PC-3 (cell line): ENCODE data around the gene SYTL1. TPM values are rescaled to one million over a fixed set of nuclear protein-coding genes. Genes with fewer than 3 reads are reported as not detected.

Experiments
- ATAC-seq: fragments of 200-7000 bp; cut with Tn5 transposase; 2 replicates; pipeline ENCODE4 v1.9.1; 2020; ENCODE audit warnings: mild to moderate bottlenecking, moderate library complexity
- Bru-seq: library from RNA; stranded (reverse); fragments of 400-500 nt; gene quantifications from one replicate; lab custom pipeline; 2021; lab: Mats Ljungman, UMichigan
- BruChase-seq, 2 experiments: library from RNA; stranded (reverse); fragments of 400-500 nt; gene quantifications; one replicate each; lab custom pipeline; 2021; lab: Mats Ljungman, UMichigan
- BruUV-seq: library from RNA; stranded (reverse); fragments of 400-500 nt; replicated peaks from 2 replicates; lab custom pipeline; 2021; lab: Mats Ljungman, UMichigan
- CTCF ChIA-PET: fragments of 300-600 bp; sonication (Branson Sonifier 250); formaldehyde crosslinking; loops from one replicate; lab custom pipeline; 2022; ENCODE audit warnings: antibody characterized with exemption; lab: Charles Lee
- POLR2A ChIA-PET: fragments of 300-600 bp; sonication (Branson Sonifier 250); formaldehyde crosslinking; loops from one replicate; lab custom pipeline; 2022; ENCODE audit warnings: antibody characterized with exemption; ENCODE audit not compliant: unreplicated experiment; lab: Charles Lee
- DNase-seq: peaks from one replicate; pipeline ENCODE4 v3.0.0-alpha.2; 2015
- H2AFZ ChIP-seq: fragments of 300-600 bp; sonication (generic); 2 replicates; pipeline ENCODE4 v1.6.0; 2016; ENCODE audit warnings: antibody characterized with exemption, low read length
- H3F3A ChIP-seq: fragments of 300-600 bp; sonication (generic); one replicate; pipeline ENCODE4 v1.6.0; 2017; ENCODE audit warnings: antibody characterized with exemption, low read length, control low read depth, mild to moderate bottlenecking; ENCODE audit not compliant: unreplicated experiment
- H3K27ac ChIP-seq: fragments of 300-600 bp; sonication (generic); 2 replicates; pipeline ENCODE4 v1.5.1; 2016; ENCODE audit warnings: mild to moderate bottlenecking, low read length
- H3K27me3 ChIP-seq: fragments of 300-600 bp; sonication (generic); 2 replicates; pipeline ENCODE4 v1.6.1; 2016; ENCODE audit warnings: low read length, mixed read lengths
- H3K36me3 ChIP-seq: fragments of 300-600 bp; sonication (generic); 2 replicates; pipeline ENCODE4 v1.6.1; 2016; ENCODE audit warnings: low read depth, mixed run types, low read length, mixed read lengths
- H3K4me1 ChIP-seq: fragments of 300-600 bp; sonication (generic); 2 replicates; pipeline ENCODE4 v1.5.1; 2016; ENCODE audit warnings: low read length; ENCODE audit not compliant: insufficient read depth
- H3K4me2 ChIP-seq: fragments of 300-600 bp; sonication (generic); 2 replicates; pipeline ENCODE4 v1.6.0; 2016; ENCODE audit warnings: low read length
- H3K4me3 ChIP-seq: fragments of 300-600 bp; sonication (generic); 2 replicates; pipeline ENCODE4 v1.5.1; 2016; ENCODE audit warnings: mild to moderate bottlenecking, low read length, mixed read lengths
- H3K79me2 ChIP-seq: fragments of 300-600 bp; sonication (generic); 2 replicates; pipeline ENCODE4 v1.6.1; 2017; ENCODE audit warnings: low read length, mixed read lengths
- H3K9ac ChIP-seq: fragments of 300-600 bp; sonication (generic); 2 replicates; pipeline ENCODE4 v1.6.0; 2016; ENCODE audit warnings: mild to moderate bottlenecking, low read length
- H3K9me2 ChIP-seq: fragments of 300-600 bp; sonication (generic); replicated peaks from 2 replicates; pipeline ENCODE4 v1.6.1; 2016; ENCODE audit warnings: mixed run types, low read length, mixed read lengths
- H3K9me3 ChIP-seq: fragments of 300-600 bp; sonication (generic); 2 replicates; pipeline ENCODE4 v1.6.1; 2016; ENCODE audit warnings: low read length, mixed read lengths
- H4K20me1 ChIP-seq: fragments of 300-600 bp; sonication (generic); 2 replicates; pipeline ENCODE4 v1.6.1; 2016; ENCODE audit warnings: low read length, mixed read lengths
- CTCF ChIP-seq: fragments of 300-600 bp; sonication (generic); conservative IDR thresholded peaks from 2 replicates; pipeline ENCODE4 v1.5.1; 2017; ENCODE audit warnings: antibody characterized with exemption, low read depth, mild to moderate bottlenecking, low read length
- EZH2 ChIP-seq: fragments of 300-600 bp; sonication (generic); IDR thresholded peaks from one replicate; pipeline ENCODE4 v1.6.1; 2017; ENCODE audit warnings: antibody characterized with exemption, mild to moderate bottlenecking, low read length; ENCODE audit not compliant: unreplicated experiment
- EZH2phosphoT487 ChIP-seq: fragments of 300-600 bp; sonication (generic); IDR thresholded peaks from 2 replicates; pipeline ENCODE4 v1.6.1; 2018; ENCODE audit warnings: mild to moderate bottlenecking, antibody characterized with exemption, low read length, borderline replicate concordance
- intact Hi-C: fragments of 100-400 bp; cut with micrococcal nuclease; formaldehyde crosslinking; loops from 2 replicates; pipeline ENCODE4 v1.9.0; 2023
- long read RNA-seq: library from polyadenylated mRNA; unstranded; transcript quantifications from one replicate; pipeline ENCODE4 v2.0.0, GENCODE V29; 2021; ENCODE audit not compliant: unreplicated experiment
- total RNA-seq: library from RNA; depleted of rRNA; stranded (reverse); fragments of >200 nt; gene quantifications from 2 replicates; pipeline ENCODE4 v1.2.3, GENCODE V29; 2014; rRNA removed

SYTL1 gene
- total RNA-seq (26.8 and 34.3 TPM in 2 replicates), Bru-seq, nascent RNA (percentile 76 among the genes with signal in this experiment), BruChase-seq, experiment 1, labeled RNA remaining after a 6-hour chase (percentile 80 among the genes with signal in this experiment), BruChase-seq, experiment 2, labeled RNA remaining after a 2-hour chase (percentile 78 among the genes with signal in this experiment)
- long read RNA-seq, transcript SYTL1-209 (4 exons, 793 nt) = minor isoform, 16 of 107 reads
- long read RNA-seq, transcript SYTL1-210 (15 exons, 1,878 nt) = major isoform, 18 of 107 reads
- long read RNA-seq, partial matches to known transcripts = 24 of 107 reads
- long read RNA-seq, other reads (novel, unspliced or antisense) = 40 of 107 reads

DNA sequence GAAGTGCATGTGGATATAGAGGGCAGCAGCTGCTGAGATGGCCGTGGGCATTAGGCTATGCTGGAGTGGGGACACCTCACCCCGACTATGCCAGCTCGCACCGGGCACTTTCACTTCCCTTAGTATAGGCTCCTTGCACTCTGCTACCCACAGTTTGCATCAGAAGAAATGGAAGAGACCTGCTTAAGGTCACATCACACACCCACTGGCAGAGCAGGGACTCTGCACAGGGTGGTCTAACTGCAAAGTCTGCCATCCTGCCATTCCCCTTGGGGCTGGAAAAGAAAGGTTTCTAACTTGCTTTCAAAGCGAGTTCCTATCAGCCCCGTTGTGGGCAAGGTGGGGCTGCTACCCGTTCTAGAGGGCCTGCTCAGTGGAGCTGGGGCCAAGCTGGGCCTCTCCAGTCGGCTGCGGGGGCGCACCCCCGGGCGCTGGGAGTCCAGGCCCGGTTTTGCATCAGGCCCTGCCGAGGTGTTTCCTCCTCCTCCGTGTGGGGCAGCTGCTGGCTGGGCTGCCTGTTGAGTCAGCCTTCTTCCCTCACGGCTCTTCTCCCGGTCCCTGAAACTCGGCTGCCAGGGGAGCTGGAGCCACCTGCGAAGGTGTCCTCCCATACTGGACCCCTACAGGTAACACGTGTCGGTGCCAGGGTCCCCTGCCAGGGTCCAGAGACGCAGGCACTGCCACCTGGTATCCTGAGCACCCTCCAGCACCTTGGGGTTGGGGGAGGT, at the start of gene SYTL1:
Gene SYTL1, plus strand, starts transcription at position 498 of the 728 bp plus-strand sequence. CDS start 3,313 bp downstream, outside the sequence.
- H3K4me2 ChIP-seq = peak within 1 kb of the TSS; percentile 99

GRCh38 chr1:27292106-27292505, 49.7 kb upstream of the SYTL1 start:
- peaks cover 11% of the 10 kb centered on the region for H3K4me1 ChIP-seq
- no peaks in the 10 kb centered on the region for H3K27me3 ChIP-seq
- no peak overlapping the region for H3K9ac ChIP-seq
- H3K4me2 ChIP-seq = peak overlapping the region; percentile 30
- H3K9me2 ChIP-seq = no peaks in the 10 kb centered on the region
- H3K36me3 ChIP-seq = peaks cover 4% of the 10 kb centered on the region; the same call in 1 of the 2 replicates
- ATAC-seq = peak; percentile 92
- DNase-seq = peak; percentile 88
- no peaks in the 10 kb centered on the region for H3K79me2 ChIP-seq
- no peak overlapping the region for H3K4me3 ChIP-seq
- ChIA-PET CTCF (no interaction called here), POLR2A (no interaction called here)
- BruUV-seq = no TSS peak
- intact Hi-C loops = no loop called here
- no peak for TF ChIP-seq EZH2phosphoT487
- no peak for TF ChIP-seq CTCF
- H3K27ac ChIP-seq = peak overlapping the region; percentile 50
- no peaks in the 10 kb centered on the region for H4K20me1 ChIP-seq
- no peaks in the 10 kb centered on the region for H3F3A ChIP-seq
- no peak overlapping the region for H2AFZ ChIP-seq
- H3K9me3 ChIP-seq = no peaks in the 10 kb centered on the region

More for the DNA sequence above, at the start of gene SYTL1:
- H3F3A ChIP-seq = no peaks in the 10 kb centered on the region
- TF ChIP-seq CTCF = no peak
- TF ChIP-seq EZH2 = no peak
- TF ChIP-seq EZH2phosphoT487 = no peak
- H3K9me2 ChIP-seq = no peaks in the 10 kb centered on the region
- no peaks in the 10 kb centered on the region for H3K36me3 ChIP-seq
- intact Hi-C loops = loop anchor here (1.0 to 5.0 kb wide), 3 partner anchors 8 to 39 kb away; partner anchors contain the start of gene TMEM222
- no peaks in the 10 kb centered on the region for H4K20me1 ChIP-seq
- no TSS peak for BruUV-seq
- H3K9ac ChIP-seq = peak within 1 kb of the TSS; percentile 82
- POLR2A ChIA-PET = interaction anchor here (0.5 to 0.6 kb wide), 2 partner anchors 24 to 356 kb away, joined by 3 to 21 read pairs; no protein-coding TSS in a partner anchor
- CTCF ChIA-PET = interaction anchor here (0.6 to 0.7 kb wide), 2 partner anchors 25 to 46 kb away, joined by 3 to 5 read pairs; partner anchors contain the start of gene MAP3K6
- ATAC-seq (peak; percentile 72), DNase-seq (peak; percentile 86)
- peak within 1 kb of the TSS; percentile 88 for H3K27ac ChIP-seq
- H3K27me3 ChIP-seq = no peaks in the 10 kb centered on the region
- H2AFZ ChIP-seq = peak within 1 kb of the TSS; percentile 89
- peaks cover 37% of the 10 kb centered on the region for H3K4me1 ChIP-seq
- peak within 1 kb of the TSS; percentile 79 for H3K4me3 ChIP-seq
- H3K9me3 ChIP-seq = no peaks in the 10 kb centered on the region
- H3K79me2 ChIP-seq = peaks cover 24% of the 10 kb centered on the region
